ENCODE results near the gene AHDC1. TPM values are rescaled to one million over a fixed set of nuclear protein-coding genes. Genes with fewer than 3 reads are reported as not detected.

AHDC1 gene
- total and polyA plus RNA-seq, 2 of the 13 experiments (the other 11 are each of a cell fraction or from before 2014, with no cell fraction given) = 1.0 to 2.7 TPM

GRCh38 chr1:27521861-27522431, 82.0 kb downstream of the AHDC1 start (continued):
- TF ChIP-seq MLX (CRISPR knock-in tag; IDR thresholded peaks at IDR 0.05) (no peak), PHB2 (IDR thresholded peaks at IDR 0.05; ENCODE audit: partially characterized antibody) (no peak), ZNF232 (CRISPR knock-in tag; IDR thresholded peaks at IDR 0.05; ENCODE audit: borderline replicate concordance) (no peak), KIAA2018 (CRISPR knock-in tag; IDR thresholded peaks at IDR 0.05; ENCODE audit: borderline replicate concordance) (no peak), THAP7 (CRISPR knock-in tag; IDR thresholded peaks at IDR 0.05) (no peak), ARNTL (CRISPR knock-in tag; IDR thresholded peaks at IDR 0.05) (no peak), RBM39 (IDR thresholded peaks at IDR 0.05; ENCODE audit: low read depth, low read length, poor library complexity, severe bottlenecking) (no peak), NR2C2 (CRISPR knock-in tag; IDR thresholded peaks at IDR 0.05; ENCODE audit: borderline replicate concordance) (no peak), RFXAP (CRISPR knock-in tag; IDR thresholded peaks at IDR 0.05; ENCODE audit: borderline replicate concordance) (no peak), TCF7L2 (IDR thresholded peaks at IDR 0.05; ENCODE audit: low read depth, low read length) (no peak), AHDC1 (CRISPR knock-in tag; IDR thresholded peaks at IDR 0.05; ENCODE audit: borderline replicate concordance) (no peak), ZNF724P (CRISPR knock-in tag; IDR thresholded peaks at IDR 0.05; ENCODE audit: borderline replicate concordance) (0 out of 2 replicates have a peak, but pooled peaks have one; percentile 2), ZNF234 (CRISPR knock-in tag; conservative IDR thresholded peaks at IDR 0.05) (no peak)

Data from HepG2 (cell line).